ENCODE results near the gene SPOP.
A peak's percentile ranks its signal among the peaks of the same experiment; 100 is the strongest.
"Not testable (repeated sequence)": the region's sequence is repeated elsewhere in the genome, so short reads cannot be mapped to it uniquely, and the experiment has no call there.

Gene SPOP

DNA sequence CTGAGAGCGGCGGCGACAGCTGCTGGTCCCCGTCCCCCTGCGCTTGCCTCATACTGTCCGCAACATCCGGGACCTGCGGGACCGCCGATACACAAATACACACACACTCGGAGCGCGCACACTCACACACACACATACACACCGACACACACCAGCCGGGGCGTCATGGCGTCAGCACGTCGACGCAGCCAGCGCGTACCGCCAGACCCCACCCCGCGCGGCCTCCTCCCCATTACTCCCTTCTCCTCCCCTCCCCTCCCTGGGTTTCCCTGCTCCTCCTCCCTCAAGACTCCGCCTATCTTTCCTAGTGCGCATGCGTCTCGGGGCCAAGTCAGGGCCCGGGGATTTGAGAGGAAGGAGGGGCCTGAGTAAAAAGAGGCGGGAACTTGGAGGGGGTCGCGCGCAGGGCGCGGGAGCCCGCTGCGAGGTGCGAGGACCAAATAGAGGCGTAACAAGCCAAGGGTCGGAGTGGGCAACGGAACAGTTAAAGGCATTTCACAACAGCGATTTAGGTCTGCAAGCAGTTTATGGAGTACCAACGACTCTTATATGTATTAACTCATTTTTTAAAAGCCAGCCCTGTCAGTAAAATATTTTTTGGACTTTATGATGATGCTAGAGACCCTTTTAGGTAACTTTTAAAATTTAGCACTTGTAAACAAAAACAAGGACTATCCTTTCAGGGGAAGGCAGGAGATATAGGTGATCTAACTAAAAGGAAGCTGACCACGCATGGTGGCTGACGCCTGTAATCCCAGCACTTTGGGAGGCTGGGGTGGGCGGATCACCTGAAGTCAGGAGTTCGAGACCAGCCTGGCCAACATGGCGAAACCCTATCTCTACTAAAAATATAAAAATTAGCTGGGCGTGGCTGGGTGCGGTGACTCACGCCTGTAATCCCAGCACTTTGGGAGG is at the start of gene SPOP:
Gene SPOP, minus strand, starts transcription at position 165 of the 915 bp plus-strand sequence. CDS start 55,287 bp downstream, outside the sequence.
- peak within 1 kb of the TSS; percentile 84 for H3K27ac ChIP-seq

DNA sequence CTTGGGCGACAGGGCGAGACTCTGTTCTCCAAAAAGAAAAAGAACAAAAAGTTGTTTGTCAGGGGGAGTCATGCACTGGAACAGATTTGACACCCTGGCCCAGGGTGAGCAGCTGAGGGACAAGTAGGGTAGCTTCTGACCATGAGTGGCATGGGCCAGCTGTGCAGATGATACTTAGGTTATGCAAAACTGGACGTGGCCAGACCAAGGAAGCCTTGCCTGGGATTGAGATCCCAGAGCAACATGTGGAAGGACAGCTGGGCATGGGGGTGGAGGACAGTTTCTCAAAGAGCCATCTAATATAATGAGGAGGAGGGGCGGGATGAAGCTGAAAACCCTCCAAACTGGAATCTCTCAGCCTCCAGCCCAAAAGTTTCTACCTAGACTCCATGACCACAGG is 49.5 kb upstream of the SPOP start:
- DNase-seq (ENCODE audit: low read depth, low spot score) = no peak
- H3K27ac ChIP-seq = no peak overlapping the region

More for the DNA sequence above, at the start of gene SPOP:
- peak; percentile 100 for DNase-seq (ENCODE audit: low read depth, low spot score)

DNA sequence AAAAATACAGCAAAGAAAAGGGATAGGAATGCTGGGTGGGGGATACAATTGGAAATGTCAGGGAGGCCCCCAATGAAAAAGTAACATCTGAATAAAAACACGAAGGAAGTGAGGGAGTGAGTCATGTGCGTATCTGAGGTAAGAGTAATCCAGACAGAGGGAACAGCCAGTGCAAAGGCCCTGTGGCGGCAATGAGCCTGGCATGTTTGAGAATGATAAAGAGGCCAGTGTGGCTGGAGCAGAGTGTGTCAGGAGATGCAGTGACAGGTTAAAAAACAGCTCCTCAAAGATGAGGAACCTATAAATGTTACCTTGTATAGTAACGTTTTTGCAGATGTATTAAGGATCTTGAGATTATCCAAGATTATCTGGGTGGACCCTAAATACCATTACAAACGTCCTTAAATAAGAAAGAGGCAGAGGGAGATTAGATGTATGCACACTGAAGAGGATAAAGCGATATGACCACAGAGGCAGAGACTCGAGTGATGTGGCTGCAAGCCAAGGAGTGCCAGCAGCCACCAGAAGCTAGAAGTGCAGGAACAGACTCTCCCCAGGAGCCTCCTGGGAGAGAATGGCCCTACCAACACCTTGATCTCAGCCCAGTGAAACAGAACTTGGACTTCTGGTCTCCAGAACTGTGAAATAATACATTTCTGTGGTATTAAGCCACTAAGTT is 47.7 kb upstream of the SPOP start:
- DNase-seq (ENCODE audit: low read depth, low spot score) = no peak

DNA sequence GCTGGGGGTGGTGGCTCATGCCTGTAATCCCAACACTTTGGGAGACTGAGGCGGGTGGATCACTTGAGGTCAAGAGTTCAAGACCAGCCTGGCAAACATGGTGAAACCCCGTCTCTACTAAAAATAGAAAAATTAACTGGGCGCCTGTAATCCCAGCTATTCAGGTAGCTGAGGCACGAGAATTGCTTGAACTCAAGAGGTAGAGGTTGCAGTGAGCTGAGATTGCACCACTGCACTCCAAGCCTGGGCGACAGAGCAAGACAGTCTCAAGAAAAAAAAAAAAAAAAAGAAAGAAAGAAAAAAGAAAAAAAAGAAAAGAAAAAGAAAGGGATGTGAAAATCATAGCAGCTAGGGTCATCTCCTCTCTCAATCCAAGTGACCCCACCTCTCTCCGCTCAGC is 46.7 kb upstream of the SPOP start:
- not testable (repeated sequence) for H3K27ac ChIP-seq; DNase-seq (ENCODE audit: low read depth, low spot score)

More for the DNA sequence above, 47.7 kb upstream of the SPOP start:
- H3K27ac ChIP-seq = no peak overlapping the region

DNA sequence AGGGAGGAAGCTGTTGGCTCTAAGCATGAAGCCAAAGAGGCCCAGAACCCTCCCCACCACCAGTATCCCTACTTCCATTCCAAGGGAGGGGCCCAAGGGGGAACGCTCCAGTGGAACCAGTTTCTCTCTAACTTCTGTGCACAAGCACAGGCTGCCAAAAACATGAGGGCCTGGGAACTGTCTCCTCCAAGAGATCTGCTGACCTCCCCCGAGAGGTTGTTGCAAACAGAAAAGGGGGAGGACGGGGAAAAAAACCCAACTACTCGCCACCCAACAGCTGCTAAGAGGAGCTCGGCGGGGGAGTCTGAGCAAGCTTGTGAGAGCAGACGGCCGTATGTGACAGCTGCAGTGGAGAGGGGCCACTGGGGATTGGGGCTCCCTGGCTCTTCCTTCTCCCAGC is 45.5 kb upstream of the SPOP start:
- no peak overlapping the region for H3K27ac ChIP-seq
- no peak for DNase-seq (ENCODE audit: low read depth, low spot score)

DNA sequence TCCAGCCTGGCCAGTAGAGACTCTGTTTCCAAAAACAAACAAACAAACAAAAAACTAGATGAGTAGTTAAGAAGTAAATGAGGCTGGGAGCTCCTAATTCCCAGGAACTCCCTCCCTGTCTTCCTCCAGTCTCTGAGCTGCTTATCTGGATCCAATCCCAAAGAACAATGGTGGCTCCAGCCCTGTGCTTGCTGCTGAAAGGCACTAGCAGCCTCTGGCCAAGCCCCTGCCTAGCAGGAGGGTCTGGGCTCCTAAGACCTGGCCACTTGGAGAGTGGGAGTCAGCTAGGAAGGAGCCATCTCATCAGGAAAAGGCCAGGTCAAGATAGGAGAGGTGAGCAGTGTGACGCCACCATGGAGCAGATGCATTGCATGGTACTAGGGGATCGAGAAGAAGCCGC is 44.2 kb upstream of the SPOP start:
- H3K27ac ChIP-seq = no peak overlapping the region
- no peak for DNase-seq (ENCODE audit: low read depth, low spot score)

DNA sequence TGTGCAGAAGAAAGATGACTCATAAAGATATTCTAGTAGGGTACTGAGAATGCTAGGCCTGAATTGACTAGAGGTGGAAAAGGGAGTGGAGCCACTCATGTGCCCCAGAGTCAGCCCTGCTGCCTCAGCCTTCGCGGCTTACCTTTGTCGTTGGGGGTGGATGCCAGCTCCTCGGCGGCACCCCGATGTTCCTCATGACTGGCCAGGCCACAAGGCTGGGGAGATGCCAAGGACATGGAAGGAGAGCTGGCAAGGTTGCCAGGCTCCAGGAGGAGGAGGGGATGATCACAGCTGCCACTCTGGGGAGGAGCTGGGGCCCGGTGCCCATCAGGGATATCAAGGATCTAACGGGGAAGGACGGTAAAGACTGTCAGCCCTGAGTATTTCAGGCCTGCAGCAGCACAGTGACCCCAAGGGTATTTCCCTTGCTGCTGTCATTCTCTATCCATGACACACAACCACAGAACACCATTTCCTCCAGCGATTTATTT is 39.5 kb upstream of the SPOP start:
- DNase-seq (ENCODE audit: low read depth, low spot score) = no peak
- H3K27ac ChIP-seq = no peak overlapping the region

DNA sequence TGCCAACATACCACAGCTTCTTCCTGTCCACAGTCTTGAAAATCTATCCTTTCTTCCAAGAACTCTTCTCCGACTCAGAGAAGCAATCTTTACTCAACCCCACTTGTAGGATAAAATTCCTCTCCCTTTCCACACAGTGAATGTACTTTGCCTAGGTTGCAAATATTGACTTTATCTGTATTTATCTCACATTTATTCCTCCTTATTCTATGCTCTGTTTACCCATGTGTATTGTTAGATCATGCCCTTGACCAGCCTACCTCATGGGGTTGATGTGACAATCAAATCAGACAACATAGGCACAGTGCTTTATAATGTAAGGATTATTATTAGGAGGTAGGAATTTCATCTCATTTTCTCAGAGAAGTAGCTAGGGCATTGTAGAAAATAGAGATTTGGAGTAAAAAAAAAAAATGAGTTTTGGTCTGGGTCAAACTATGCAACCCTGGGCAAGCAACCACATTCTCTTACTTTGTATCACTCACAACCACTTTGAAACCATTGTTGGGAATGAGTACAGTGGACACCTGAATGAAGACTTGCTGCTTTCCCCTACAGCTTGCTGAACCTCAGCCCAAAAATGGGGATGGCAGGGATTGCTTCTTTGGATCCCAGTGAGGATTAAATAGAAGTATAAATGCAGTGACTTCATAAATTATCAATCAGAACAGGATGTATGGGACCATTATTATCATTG is 38.9 kb upstream of the SPOP start:
- H3K27ac ChIP-seq = no peak overlapping the region
- no peak for DNase-seq (ENCODE audit: low read depth, low spot score)

DNA sequence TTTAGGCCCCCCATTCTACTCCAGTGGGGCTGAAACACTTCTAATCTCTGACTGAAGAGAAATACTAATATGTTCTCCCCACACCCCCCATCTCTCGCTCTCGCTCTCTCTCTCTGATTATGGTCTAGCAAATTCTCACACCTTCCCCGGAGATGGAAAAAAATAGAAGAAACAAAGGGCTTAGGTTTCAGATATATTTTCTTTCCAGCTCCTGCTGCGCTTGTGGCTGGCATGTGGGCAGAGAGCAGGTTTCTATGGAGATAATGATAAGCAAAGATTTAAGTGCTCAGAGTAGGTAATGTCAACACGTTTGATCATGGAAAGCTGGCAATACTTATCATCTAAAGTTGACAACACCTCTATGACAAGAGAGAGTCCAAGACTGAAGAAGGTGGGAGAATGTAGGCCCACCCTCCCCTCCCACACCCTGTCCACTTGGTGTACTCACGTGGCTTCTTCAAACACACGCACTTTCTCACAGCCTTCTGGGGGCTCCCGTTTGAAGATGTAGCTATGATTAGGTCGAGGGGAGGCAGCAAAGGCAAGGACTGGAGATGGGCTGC is 37.9 kb upstream of the SPOP start:
- DNase-seq (ENCODE audit: low read depth, low spot score) = no peak

DNA sequence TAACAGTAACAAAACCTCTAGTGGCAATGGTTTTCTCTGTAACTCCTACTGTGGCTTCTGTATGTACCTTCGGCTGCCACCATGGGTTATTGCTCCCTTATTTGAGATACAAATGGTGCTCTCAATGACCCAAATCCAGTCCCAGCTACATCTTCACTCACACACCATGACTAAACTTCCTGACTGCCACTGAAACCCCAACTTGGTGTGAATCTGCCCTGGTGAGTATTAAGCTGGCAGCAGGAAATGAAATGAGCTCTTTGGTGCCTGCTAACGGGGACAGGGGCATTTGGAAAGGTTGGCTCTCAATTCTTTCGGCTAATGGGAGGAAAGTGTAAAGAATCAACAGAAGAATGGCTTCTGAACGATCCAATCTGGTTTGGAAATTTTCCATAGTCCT is 37.3 kb upstream of the SPOP start:
- no peak overlapping the region for H3K27ac ChIP-seq

More for the DNA sequence above, 37.9 kb upstream of the SPOP start:
- H3K27ac ChIP-seq = no peak overlapping the region

DNA sequence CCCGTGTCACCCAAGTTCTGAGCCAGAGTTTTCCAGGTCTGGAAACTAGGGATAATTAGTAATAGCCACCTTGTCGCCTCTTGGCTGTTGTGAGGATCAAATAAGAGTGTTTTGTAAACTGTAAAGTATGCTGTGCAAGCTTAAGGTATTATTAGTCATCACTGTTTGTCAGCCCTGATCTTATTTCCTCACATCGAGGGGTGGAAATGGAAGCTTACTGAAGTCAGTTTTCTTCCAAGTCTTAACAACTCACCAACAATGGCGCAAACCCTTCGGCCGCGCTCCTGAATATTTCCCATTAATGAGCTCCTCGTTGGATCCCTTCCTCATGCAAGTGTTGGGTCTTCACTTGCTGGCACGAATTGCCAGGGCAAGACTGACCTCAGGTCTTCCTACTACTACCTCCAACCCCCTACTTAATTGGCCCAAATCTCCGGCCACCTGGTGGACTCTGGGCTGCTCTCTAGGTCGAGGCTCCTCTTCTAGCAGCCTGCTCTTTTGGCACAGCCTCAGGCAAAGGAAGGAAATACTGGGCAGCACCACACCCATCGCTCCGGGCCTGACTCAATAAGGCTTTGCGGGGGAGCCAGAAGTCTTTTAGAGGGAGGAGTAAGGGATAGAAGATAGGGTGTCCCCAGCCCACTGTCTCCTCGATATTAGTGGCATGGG is 30.8 kb upstream of the SPOP start:
- no peak for DNase-seq (ENCODE audit: low read depth, low spot score)
- peak overlapping the region; percentile 81 for H3K27ac ChIP-seq

More for the DNA sequence above, 37.3 kb upstream of the SPOP start:
- DNase-seq (ENCODE audit: low read depth, low spot score) = no peak

DNA sequence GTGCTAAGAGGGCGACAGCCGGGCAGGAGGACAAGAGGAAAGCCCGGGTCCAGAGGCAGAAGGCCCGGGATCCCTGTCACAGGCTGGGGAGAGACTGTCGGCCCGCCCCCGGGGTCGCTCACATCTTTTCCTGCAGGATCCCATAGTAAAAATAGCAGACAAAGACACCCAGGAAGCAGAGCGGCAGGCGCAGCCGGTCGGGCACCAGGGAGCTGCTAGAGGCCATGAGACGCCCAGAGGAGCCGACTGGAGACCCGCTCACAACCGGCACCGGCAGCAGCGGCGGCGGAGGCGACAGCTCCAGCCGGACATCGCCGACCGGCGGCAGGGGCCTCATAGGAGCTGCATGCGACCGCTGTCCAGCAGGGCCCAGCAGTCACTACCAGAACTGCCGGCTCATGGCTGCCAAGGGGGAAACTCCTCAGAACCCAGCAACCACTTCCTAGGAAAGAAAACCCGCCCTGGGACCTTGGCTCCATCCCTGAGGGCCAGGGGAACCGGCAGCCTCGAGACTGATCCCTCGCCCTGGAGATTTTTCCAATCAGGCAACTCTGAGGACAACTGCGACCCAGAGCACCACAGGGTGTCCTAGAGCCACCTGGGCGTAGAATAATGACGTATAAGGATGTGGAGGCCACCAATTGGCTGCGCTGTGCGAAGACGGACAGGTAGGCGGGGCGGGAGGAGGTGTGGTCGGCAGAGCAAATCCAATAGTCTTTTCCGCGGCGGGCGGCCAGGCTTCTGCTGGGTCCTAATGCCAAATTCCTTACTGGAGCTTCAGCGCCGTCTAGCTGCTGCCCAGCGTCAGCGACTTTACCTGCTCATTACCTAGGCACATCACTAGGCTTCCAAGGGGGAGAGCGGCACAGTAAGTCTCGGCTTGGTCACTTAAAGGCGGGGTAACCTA is 30.0 kb upstream of the SPOP start, which contains the start of gene SLC35B1:
Gene SLC35B1, minus strand, starts transcription at position 357 of the 907 bp plus-strand sequence. Its CDS starts 131 bp downstream, at position 226.
- peak; percentile 96 for DNase-seq (ENCODE audit: low read depth, low spot score)
- peak within 1 kb of the TSS; percentile 81 for H3K27ac ChIP-seq

DNA sequence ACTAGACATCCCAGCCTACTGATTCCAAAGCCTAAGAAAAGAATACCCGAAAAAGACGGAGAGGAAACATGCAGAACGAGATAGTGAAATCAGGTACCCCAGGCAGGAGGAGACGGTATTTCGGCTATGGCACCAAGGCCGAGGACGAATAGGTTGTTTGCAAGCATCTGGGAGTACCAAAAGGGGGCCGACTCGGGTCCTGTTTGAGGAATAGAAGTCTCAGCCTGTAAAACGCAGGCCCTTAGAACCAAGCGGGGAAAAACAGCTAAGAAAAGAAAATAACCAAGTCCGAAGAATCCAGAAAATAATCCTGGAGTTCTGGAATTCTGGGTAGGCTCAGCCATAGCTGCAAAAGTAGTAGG is 29.3 kb upstream of the SPOP start:
- DNase-seq (ENCODE audit: low read depth, low spot score) = no peak
- peak overlapping the region; percentile 81 for H3K27ac ChIP-seq

DNA sequence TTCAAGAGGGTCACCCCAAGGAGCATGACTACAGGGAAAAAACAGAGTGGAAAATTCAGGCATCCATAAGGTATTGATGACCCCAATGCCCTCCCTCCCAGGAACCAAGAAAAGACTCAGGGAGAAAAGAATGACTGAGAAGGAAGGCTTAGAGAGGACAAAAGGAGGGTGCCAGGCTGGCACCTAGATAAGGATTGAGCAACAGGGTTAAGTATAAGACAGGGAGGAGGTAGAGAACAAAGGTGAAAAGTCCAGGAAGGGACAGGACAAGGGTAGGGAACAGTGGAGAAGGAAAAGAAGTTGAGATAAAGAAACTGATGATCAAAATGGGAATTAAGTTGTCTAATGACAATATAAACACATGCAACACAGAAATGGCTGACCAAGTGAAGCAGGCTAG is 27.4 kb upstream of the SPOP start:
- H3K27ac ChIP-seq = no peak overlapping the region
- no peak for DNase-seq (ENCODE audit: low read depth, low spot score)

DNA sequence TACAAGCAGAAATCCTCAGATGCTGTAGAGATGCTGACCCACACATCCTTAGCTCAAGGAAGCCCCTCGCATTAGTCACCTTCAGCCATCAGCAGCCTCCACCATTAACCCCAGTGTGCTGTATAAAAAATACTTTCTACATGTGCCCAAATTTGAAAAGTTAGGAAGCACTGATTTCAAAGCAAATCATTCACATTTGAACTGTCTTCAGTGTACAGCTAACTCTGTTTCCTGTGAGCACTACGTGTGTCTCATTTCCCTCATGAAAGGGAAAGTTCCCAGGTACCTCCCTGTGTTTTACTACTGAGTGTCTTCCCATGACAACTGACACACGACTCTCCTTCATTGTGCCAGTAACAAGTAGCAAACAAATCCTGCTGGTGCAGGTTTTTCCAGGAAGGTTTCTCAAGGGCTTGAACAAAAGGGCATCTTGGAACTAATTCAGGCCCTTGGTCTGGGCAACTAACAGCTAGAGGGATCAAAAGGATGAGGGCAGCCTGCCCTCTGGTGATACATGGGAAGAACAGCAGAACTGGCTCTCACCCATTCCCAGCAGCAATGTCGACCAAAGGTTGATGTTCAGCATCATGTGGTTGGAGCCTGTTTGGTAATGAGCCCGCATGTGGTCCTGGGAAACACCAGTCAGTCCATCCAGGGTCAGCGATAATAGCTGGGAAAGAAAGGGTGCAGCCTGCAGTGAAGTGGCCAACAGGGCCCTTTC is 25.8 kb upstream of the SPOP start:
- no peak overlapping the region for H3K27ac ChIP-seq
- no peak for DNase-seq (ENCODE audit: low read depth, low spot score)

DNA sequence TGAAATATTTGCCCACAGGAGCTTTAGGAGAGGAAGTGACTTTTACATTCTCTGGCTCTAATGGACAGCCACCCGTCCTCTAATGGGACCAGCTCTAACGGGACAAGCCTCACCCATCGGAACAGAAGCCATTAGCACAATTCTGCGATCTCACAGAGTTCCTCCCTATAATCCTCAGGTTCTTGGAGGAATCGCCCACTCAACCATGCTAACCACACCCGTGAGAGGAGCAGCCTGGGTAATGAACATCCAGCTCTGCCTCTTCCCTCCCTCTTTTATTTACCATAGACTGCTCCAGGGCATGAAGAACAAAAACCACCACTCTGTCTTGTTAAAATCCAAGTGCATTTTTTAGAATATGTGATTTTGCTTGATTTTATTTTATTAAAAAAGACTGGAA is 23.1 kb upstream of the SPOP start:
- DNase-seq (ENCODE audit: low read depth, low spot score) = no peak
- H3K27ac ChIP-seq = no peak overlapping the region

DNA sequence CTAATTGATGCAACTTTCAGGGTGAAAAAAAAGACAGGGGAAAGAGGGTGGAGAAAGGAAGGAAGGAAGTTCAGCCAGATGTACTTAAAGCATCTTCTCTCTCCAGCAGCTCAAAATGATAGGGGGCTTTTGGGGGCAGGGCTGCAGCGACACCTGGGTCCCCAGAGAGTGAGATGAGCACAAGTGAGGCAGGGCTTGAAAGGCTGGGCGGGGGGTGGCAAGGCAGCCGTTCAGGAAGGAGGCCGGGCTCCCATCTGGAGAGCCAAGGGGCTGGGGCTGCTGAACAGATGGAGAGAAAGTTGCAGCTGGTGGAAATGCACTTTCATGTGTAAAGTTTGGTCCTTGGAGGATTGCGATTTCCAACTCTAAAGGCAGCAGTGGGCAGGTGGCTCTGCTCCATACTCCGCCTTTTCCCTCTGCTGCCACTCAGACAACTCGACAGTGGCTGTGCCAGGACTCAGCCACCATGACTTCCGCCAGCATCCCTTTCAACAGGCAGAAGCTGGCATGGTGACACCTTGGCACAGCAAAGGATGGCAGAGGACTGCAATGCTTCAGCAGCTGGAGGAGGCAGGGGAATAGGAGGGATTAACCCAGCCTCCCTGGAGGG is 22.2 kb upstream of the SPOP start:
- DNase-seq (ENCODE audit: low read depth, low spot score) = no peak
- no peak overlapping the region for H3K27ac ChIP-seq

DNA sequence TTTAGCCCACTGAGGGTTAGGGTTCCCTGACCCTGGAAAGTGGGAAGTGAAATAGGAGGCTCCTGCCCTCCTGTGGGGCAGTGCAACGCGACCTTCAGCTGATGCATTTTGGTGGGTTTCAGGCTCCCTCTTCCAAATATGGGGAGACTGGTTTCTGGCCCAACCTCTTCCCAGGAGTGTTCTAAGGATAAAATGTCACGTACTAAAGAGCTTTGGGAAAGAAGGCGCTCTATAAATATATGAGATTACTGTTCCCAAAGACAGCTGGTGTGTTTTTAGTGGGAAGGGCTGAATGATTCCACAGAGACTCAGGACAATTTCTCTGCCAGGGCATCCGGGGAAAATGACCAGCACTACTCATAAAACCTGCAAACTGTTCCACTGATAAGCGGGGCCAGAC is 20.1 kb upstream of the SPOP start:
- no peak overlapping the region for H3K27ac ChIP-seq
- no peak for DNase-seq (ENCODE audit: low read depth, low spot score)
